ENCODE measurements around the gene PIN4. TPM values are rescaled to one million over a fixed set of nuclear protein-coding genes. Genes with fewer than 3 reads are reported as not detected.

PIN4 gene
- 1 to 10 TPM; 9.3 to 9.5 TPM for total RNA-seq

DNA sequence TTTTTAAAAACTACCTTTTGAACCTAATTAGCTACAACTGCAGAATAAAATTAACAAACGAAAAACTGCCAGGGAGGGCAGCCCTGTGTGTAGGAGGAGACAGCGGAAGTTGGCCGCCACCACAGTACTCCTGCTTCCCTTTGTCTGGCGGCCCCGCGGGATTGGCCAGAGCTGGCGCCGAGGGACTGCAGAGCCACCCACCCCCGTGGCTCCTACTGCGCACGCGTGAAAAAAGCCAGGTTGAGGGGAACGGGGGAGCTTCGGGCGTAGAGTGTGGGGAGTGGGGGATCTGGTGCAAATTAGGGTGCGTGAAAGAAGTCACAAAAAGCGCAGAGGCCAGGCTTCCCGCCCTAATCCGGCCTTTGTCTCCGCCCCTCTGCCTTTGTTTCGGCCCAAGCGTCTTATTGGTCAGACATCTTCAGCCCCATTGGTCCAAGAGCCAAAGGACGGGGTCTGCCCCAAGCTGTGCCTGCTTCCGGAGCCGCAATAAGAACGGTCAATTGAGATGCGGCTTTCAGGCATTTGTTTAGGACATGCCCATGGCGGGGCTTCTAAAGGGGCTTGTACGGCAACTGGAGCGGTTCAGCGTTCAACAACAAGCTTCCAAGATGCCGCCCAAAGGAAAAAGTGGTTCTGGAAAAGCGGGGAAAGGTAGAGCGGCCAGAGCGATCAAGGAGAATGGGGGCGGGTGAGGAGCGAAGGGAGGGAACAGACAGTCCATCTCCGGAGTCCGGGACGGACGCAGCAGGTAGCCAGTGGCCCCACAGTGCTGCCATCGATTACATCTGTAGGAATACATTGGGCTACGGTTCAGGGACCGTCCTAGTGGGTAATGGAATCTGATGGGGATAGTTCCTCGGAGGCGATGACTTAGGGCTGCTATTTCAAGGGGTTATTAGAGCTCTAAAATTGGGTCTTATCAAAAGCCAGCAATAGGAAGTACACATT, at the start of gene PIN4:
TSS of gene PIN4 (plus strand) at position 580 of the 948 bp plus-strand sequence. CDS start at position 609, 29 bp downstream.
- ATAC-seq (ENCODE audit: low read depth) (peak; percentile 92), DNase-seq (peak; percentile 76)
- Mint-ChIP-seq H3K27me3 (no peaks in the 10 kb centered on the region), H3K4me3 (no peak within 1 kb of the TSS), H3K4me1 (peaks cover 9% of the 10 kb centered on the region), H3K9me3 (no peaks in the 10 kb centered on the region), H3K36me3 (peaks cover 5% of the 10 kb centered on the region), H3K27ac (no peak within 1 kb of the TSS)
- POLR2A ChIA-PET: interaction anchor here (1.4 to 2.4 kb wide), 5 partner anchors 12 to 988 kb away, joined by 3 to 13 read pairs (median 8); partner anchors contain the start of genes ERCC6L and RPS4X

DNA sequence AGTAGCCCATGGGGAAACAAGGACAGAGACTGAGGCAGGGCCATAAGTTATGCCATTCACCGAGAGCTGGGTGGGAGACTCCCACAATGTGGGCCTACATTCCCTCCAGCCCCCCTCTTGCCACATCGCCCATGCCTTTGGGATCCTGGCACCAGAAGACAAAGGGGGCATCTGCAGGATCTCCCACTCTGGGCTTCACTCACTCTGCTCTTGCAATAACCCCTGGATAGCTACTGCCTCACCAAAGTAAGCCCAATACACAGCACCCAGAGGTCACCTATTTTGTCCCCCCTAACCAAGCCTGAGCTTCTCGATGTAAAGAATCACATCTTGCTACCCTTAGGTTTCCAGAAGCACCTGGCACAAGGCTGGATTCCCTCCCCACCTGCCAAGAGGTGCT, 49.1 kb upstream of the PIN4 start:
- Mint-ChIP-seq H3K27ac (no peak overlapping the region), H3K27me3 (peaks cover 54% of the 10 kb centered on the region), H3K36me3 (no peaks in the 10 kb centered on the region), H3K9me3 (no peaks in the 10 kb centered on the region), H3K4me1 (no peaks in the 10 kb centered on the region), H3K4me3 (no peak overlapping the region)
- ATAC-seq (ENCODE audit: low read depth) (no peak), DNase-seq (no peak)
- POLR2A ChIA-PET: no interaction called here

DNA sequence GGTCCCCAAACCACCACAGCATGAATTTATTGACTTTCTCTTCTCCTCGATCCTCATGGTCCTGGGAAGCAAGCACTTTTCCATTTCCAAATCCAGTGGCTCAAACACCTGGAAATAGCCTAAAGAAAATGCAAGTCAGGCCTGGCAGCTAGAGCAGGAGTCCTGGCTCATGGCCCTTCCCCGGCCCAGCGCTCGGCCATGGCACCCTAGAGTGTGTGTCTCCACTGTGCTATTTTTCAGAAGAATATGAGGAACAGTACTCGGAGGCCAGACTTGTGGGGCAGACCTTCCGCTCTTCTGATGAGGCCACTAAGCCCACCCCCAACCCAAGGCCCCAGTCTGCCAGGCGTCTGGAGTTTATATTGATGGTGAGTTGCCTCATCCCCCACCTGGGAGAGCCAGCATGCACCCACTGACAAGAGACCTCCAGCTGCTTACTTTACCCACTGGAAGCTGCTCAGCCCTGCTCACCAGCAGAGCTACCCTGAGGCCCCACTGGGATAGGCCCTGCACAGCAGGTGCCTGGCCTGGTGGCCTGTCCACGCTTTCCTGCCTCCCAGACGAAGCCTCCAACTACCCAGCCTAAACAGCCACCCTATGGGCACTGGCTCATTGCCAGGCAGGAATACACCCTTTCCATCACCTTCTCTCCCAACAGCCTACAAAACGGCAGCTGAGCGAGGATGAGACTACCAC, 47.6 kb upstream of the PIN4 start:
- no peak for ATAC-seq (ENCODE audit: low read depth)
- POLR2A ChIA-PET: no interaction called here
- Mint-ChIP-seq H3K36me3 (no peaks in the 10 kb centered on the region), H3K27me3 (peaks cover 45% of the 10 kb centered on the region), H3K4me1 (no peaks in the 10 kb centered on the region), H3K9me3 (no peaks in the 10 kb centered on the region), H3K27ac (no peak overlapping the region), H3K4me3 (no peak overlapping the region)
- DNase-seq: no peak

DNA sequence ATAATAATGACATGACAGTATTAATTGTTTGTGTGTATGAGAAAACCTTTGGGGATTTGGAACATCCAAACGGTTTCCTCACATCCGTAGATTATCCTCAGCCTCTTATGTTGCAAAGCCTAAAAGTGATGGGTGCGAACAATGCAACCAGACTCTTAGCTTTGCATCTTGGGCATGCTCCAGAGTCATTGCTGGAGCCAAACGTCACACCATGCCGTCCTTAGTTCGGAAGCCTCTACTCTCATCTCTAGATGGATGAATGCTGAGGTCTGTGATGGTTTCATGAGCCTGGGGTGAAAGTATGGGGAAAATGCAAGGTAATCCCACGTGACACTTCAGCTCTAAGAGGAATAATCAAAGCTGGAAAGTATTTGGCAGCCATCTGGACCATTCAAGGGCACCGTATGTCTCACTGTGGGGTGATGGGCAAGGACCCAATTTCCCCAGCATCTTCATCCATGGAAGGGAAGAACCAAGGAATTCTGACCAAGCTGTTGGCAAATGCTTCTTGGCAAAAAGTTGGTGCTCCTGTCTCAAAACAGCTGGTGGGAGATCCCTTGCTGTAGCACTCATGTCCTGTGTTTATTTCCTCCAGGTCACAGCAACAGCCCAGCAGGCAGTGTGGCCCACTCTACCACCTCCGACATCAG, 43.6 kb upstream of the PIN4 start:
- H3K4me1 Mint-ChIP-seq: peaks cover 4% of the 10 kb centered on the region
- ATAC-seq (ENCODE audit: low read depth) (no peak), DNase-seq (no peak)
- no peaks in the 10 kb centered on the region for H3K9me3 Mint-ChIP-seq
- H3K27ac Mint-ChIP-seq: no peak overlapping the region
- H3K36me3 Mint-ChIP-seq: peaks cover 2% of the 10 kb centered on the region
- H3K4me3 Mint-ChIP-seq: no peak overlapping the region
- peaks cover 18% of the 10 kb centered on the region for H3K27me3 Mint-ChIP-seq
- POLR2A ChIA-PET: no interaction called here

DNA sequence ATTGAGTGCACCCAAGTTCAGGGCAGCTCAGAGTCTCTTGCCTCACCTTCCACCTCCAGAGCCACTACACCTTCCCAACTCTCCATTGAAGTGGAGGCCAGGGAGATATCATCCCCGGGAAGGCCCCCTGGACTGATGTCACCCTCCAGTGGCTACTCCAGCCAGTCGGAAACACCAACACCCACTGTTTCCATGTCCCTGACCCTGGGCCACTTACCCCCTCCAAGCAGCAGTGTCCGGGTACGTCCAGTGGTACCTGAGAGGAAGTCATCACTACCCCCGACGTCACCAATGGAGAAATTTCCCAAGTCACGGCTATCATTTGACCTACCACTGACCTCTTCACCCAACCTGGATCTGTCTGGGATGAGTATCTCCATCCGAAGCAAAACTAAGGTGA, 42.0 kb upstream of the PIN4 start:
- no peak overlapping the region for H3K4me3 Mint-ChIP-seq
- ATAC-seq (ENCODE audit: low read depth) (no peak), DNase-seq (no peak)
- peaks cover 17% of the 10 kb centered on the region for H3K4me1 Mint-ChIP-seq
- peaks cover 2% of the 10 kb centered on the region for H3K36me3 Mint-ChIP-seq
- no peak overlapping the region for H3K27ac Mint-ChIP-seq
- H3K27me3 Mint-ChIP-seq: peaks cover 8% of the 10 kb centered on the region
- H3K9me3 Mint-ChIP-seq: no peaks in the 10 kb centered on the region
- POLR2A ChIA-PET: no interaction called here

DNA sequence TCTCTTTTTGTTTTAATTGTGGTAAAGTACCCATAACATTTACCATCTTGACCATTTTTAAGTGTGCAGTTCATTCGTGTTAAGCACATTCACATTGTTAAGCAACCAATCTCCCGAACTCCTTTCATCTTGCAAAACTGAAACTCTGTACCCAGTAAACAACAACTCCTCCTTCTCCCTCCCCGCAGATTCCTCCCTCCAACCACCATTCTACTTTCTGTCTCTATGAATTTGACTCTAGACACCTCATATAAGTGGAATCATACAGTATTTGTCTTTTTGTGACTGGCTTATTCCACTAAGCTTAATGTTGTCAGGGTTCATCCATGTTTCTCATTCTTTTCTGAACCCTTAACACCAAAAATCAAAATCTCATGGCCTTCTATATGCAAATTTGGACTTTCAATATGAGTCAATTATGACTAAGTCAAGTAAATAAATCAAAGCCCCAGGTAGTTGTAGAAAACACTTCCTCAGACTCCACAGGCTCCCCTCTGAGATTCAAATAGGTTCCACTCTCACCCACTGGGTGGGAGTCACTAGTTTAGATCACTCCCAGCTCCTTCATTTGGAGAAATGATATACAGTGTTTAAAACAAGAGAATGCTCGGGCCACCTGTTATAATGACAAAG, 40.1 kb upstream of the PIN4 start:
- Mint-ChIP-seq H3K4me3 (no peak overlapping the region), H3K27me3 (peaks cover 6% of the 10 kb centered on the region), H3K4me1 (peaks cover 17% of the 10 kb centered on the region), H3K36me3 (peaks cover 2% of the 10 kb centered on the region), H3K9me3 (no peaks in the 10 kb centered on the region), H3K27ac (no peak overlapping the region)
- no peak for DNase-seq
- POLR2A ChIA-PET: no interaction called here
- no peak for ATAC-seq (ENCODE audit: low read depth)

DNA sequence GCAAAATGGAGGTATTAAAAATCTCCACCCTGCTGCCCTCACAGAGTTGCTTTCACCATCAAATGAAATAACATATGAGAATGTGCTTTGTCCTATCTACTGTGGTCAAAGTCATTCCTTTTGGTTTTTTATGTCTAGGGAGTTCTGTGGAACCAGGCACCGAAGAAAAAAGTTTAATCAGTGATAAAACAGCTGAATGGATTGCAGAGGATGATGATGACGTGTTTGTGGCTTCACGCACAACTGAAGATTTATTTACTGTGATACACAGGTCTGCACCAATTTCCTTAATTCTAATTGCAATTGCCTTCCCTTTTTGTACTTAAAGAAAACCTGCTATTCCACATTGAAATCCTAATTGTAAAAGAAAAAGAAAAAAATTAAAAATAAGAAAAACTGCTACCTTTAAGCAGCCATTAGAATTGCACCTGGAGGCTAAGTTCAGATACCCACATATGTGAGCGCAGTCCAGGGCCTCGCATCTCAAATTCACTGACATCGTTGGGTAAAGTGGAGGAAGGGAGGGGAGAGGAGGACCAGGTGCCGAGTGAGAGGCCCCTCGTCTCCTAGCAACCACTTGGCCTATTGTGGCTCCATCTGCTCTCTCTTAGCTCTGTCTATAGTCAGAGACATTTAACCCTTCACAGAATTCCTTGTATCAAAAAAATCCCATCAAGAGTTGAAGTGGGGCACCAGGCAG, 39.3 kb upstream of the PIN4 start:
- no peak overlapping the region for H3K27ac Mint-ChIP-seq
- no peak for DNase-seq
- no peak for ATAC-seq (ENCODE audit: low read depth)
- peaks cover 2% of the 10 kb centered on the region for H3K36me3 Mint-ChIP-seq
- H3K4me1 Mint-ChIP-seq: peaks cover 17% of the 10 kb centered on the region
- H3K9me3 Mint-ChIP-seq: no peaks in the 10 kb centered on the region
- POLR2A ChIA-PET: no interaction called here
- H3K4me3 Mint-ChIP-seq: no peak overlapping the region
- peaks cover 6% of the 10 kb centered on the region for H3K27me3 Mint-ChIP-seq

DNA sequence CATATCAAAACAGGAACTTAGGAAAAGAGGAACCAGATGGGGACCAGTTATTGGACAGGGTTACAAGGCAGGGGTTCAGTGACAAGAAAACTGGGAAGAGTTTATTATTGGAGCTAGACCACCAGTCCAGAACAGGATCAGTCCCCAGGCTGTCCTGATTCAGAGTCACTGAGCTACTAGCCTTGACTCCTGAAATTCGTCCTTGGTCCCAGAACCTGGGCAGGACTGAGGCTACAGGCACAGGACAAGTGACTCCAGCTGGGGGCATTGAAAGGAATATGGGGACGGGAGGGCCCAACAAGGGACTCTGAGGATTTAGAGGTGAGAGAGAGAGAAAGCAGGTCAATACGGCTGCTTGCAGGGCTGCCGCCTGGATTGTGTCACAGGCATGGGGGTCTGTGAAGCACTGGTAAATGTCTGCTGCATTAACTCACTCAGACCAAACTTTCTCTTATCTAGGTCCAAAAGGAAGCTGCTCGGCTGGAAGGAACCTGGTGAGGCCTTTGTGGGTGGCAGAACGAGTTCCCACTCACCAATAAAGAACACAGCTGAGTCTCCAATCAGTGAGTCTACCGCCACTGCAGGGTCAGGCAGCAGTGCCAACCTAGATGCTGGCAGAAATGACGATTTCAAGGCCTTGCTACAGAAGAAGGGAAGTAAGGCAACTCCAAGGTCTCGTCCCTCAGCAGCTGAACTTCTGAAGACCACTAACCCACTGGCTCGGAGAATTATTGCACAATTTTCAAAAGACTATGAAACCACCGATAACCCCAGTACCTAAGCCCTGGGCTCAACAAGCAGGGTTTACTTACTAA, 38.6 kb upstream of the PIN4 start:
- DNase-seq (no peak), ATAC-seq (ENCODE audit: low read depth) (no peak)
- H3K27me3 Mint-ChIP-seq: peaks cover 6% of the 10 kb centered on the region
- no peaks in the 10 kb centered on the region for H3K9me3 Mint-ChIP-seq
- POLR2A ChIA-PET: no interaction called here
- peaks cover 2% of the 10 kb centered on the region for H3K36me3 Mint-ChIP-seq
- peaks cover 17% of the 10 kb centered on the region for H3K4me1 Mint-ChIP-seq
- no peak overlapping the region for H3K27ac Mint-ChIP-seq
- H3K4me3 Mint-ChIP-seq: no peak overlapping the region

DNA sequence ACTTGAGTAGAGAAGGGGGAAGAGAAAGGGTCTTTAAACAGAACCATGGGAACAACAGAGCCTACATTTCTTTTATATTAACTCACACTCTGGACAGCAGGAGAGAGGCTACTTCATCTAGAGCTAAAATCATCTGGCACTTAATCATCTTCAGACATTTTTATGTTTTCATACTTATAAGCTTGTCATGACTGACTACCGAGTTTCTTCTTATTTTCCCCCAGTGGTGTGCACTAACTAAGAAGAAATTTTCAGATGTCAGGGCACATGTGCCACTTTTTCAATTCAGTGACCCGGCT, 38.0 kb upstream of the PIN4 start:
- Mint-ChIP-seq H3K27ac (no peak overlapping the region), H3K27me3 (peaks cover 6% of the 10 kb centered on the region), H3K4me3 (no peak overlapping the region), H3K36me3 (peaks cover 2% of the 10 kb centered on the region), H3K9me3 (no peaks in the 10 kb centered on the region), H3K4me1 (peaks cover 17% of the 10 kb centered on the region)
- DNase-seq (no peak), ATAC-seq (ENCODE audit: low read depth) (no peak)
- POLR2A ChIA-PET: no interaction called here

DNA sequence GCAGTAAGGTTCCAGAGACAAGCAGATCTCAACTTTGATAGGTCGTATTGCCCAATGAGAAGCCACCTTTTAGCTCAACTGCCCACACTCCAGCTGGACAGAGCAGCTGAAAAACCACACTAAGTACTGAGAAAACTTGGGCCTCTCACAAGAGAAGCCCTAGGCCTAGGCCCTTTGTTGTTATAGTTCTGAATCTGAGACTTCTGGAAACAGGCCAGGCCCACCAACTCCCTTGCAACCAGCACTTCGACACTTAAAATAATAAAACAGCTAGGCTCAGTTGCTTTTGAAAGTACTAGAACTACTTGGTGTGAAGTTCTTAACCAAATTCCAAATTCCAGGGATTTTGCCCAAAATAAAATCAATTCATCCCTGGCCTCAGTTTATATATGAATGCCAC, 36.4 kb upstream of the PIN4 start:
- DNase-seq: no peak
- no peak for ATAC-seq (ENCODE audit: low read depth)
- peaks cover 6% of the 10 kb centered on the region for H3K27me3 Mint-ChIP-seq
- POLR2A ChIA-PET: interaction anchor here (0.6 kb wide), 1 partner anchor 127 kb away, joined by 4 read pairs; no protein-coding TSS in a partner anchor
- peaks cover 17% of the 10 kb centered on the region for H3K4me1 Mint-ChIP-seq
- peaks cover 2% of the 10 kb centered on the region for H3K36me3 Mint-ChIP-seq
- no peak overlapping the region for H3K4me3 Mint-ChIP-seq
- no peaks in the 10 kb centered on the region for H3K9me3 Mint-ChIP-seq
- no peak overlapping the region for H3K27ac Mint-ChIP-seq

DNA sequence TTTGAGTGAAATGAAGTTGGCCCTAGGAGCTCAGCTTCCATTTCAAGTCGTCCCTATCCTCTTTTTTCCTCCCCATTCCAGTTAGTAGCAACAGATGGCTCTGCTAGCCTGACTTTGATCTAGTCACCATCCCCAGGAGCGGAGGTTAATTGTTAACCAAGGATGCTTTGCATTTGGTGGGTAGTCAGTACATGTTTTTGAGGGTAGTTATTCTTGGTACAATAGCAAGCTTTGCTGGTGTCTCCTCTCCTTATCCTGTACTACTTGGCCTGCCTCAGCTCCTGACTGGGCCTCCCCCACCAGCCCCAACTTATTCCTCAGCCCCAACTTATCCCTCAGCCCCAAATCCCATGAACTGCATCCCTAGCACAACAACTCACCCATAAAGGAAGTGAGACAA, 35.0 kb upstream of the PIN4 start:
- ATAC-seq (ENCODE audit: low read depth) (no peak), DNase-seq (no peak)
- H3K4me1 Mint-ChIP-seq: peaks cover 13% of the 10 kb centered on the region
- H3K36me3 Mint-ChIP-seq: no peaks in the 10 kb centered on the region
- POLR2A ChIA-PET: no interaction called here
- H3K9me3 Mint-ChIP-seq: no peaks in the 10 kb centered on the region
- H3K27me3 Mint-ChIP-seq: peaks cover 6% of the 10 kb centered on the region
- H3K4me3 Mint-ChIP-seq: no peak overlapping the region
- H3K27ac Mint-ChIP-seq: no peak overlapping the region

DNA sequence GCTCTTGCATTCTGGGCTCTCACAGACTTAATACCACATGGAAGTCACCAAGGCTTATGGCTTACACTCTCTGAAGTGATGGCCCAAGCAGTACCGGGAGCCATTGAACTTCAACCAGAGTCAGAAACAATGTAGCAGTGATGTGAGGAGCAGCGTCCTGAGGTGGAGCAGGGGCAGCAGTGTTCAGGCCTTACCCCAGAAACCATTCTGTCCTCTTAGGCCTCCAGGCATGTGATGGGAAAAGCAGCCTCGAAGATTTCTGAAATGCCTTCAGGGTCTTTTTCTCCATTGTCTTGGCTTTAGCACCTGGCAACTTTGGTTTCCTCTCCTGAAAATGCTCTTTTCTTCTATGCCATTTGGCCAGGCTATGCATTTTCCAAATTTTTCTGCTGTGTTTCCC, 22.8 kb upstream of the PIN4 start:
- H3K4me3 Mint-ChIP-seq: no peak overlapping the region
- POLR2A ChIA-PET: no interaction called here
- no peaks in the 10 kb centered on the region for H3K4me1 Mint-ChIP-seq
- no peak overlapping the region for H3K27ac Mint-ChIP-seq
- H3K9me3 Mint-ChIP-seq: no peaks in the 10 kb centered on the region
- H3K36me3 Mint-ChIP-seq: no peaks in the 10 kb centered on the region
- no peak for ATAC-seq (ENCODE audit: low read depth)
- no peak for DNase-seq
- H3K27me3 Mint-ChIP-seq: peaks cover 4% of the 10 kb centered on the region
